ENCODE measurements around the gene PROSER3. TPM values are rescaled to one million over a fixed set of nuclear protein-coding genes. Genes with fewer than 3 reads are reported as not detected.
"Not testable (repeated sequence)": the region's sequence is repeated elsewhere in the genome, so short reads cannot be mapped to it uniquely, and the experiment has no call there.

Gene PROSER3
- total RNA-seq, 1 donor from 2014 or later, result 51.1 TPM

- DNase-seq (ENCODE audit: low spot score), result no peak
Measured at GRCh38 chr19:35722461-35722860, 35.5 kb upstream of the PROSER3 start.

DNA sequence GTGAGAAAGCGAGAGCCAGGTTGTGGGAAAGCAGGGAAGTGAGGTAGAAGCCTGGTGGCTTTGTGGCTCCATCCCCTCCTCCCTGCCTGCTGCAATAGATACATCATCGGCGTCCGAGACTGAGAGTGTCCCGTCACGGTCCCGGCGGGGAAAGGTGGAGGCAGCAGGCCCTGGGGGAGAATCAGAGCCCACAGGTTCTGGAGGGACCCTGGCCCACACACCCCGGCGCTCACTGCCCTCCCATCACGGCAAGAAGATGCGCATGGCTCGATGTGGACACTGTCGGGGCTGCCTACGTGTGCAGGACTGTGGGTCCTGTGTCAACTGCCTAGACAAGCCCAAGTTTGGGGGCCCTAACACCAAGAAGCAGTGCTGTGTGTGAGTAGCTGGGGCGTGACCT, 35.1 kb upstream of the PROSER3 start:
- DNase-seq (ENCODE audit: low spot score), result no peak

DNA sequence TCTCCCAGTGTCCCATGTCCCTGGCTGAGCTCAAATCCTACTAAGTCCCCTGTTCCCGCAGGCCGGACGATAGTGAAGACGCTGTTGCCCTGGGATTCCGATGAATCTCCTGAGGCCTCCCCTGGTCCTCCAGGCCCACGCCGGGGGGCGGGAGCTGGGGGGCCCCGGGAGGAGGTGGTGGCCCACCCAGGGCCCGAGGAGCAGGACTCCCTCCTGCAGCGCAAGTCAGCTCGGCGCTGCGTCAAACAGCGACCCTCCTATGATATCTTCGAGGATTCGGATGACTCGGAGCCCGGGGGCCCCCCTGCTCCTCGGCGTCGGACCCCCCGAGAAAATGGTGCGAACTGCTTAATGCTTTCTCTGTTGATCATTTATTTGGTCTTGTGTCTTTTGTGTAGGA, 34.3 kb upstream of the PROSER3 start:
- DNase-seq (ENCODE audit: low spot score), result no peak

DNA sequence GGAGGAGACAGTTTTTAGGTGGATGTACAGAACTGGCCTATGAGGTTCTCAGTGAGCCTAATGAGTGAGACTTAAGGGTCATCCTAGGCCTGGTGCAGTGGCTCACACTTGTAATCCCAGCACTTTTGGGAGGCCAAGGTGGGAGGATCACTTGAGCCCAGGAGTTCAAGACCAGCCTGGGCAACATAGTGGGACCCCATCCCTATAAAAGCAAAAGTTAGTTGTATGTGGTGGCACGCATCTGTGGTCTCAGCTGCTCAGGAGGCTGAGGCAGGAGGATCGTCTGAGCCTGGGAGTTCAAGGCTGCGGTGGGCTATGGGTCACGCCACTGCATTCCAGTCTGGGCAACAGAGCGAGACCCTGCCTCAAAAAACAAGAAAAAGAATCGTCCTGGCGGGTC, 33.8 kb upstream of the PROSER3 start:
- not testable (repeated sequence) for DNase-seq (ENCODE audit: low spot score)

GRCh38 chr19:35724560-35724959, 33.4 kb upstream of the PROSER3 start:
- no peak for DNase-seq (ENCODE audit: low spot score)

GRCh38 chr19:35725216-35725861, 32.6 kb upstream of the PROSER3 start:
- DNase-seq (ENCODE audit: low spot score), result no peak

- DNase-seq (ENCODE audit: low spot score), result no peak
Measured at GRCh38 chr19:35727053-35727955, 30.7 kb upstream of the PROSER3 start.

DNA sequence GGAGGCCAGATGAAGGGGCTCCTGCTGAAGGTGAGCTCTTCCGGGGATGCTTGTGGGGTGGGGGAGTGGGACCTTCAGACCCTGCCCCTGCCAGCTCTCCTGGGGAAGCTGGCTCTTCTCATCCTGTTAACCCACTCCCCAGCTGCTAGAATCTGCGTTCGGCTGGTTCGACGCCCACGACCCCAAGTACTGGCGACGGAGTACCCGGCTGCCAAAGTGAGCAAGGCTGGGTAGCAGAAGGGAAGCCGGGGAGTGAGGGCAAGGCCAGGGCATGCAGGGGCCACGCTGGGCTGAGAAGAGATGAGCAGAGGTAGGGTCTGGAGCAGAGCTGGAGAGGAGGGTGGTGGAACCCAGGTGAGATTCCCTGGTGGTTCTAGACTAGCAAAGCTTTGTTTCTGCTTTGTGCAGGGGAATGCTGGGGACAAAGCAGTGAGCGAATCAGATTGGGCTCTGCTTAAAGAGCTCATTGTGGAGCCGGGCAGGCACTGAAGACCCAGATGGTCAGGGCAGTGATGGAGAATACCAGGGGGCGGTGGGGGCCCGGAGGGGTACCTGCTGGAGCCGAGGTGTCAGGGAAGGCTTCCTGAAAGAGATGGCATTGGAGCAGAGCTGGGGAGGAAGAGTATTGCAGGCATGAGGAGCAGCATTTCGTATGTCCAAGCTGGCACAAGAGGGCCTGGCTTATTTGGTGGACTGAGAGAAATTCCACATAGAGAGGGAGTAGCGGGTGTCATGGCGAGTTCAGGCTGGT, 29.8 kb upstream of the PROSER3 start:
- DNase-seq (ENCODE audit: low spot score), result no peak

DNA sequence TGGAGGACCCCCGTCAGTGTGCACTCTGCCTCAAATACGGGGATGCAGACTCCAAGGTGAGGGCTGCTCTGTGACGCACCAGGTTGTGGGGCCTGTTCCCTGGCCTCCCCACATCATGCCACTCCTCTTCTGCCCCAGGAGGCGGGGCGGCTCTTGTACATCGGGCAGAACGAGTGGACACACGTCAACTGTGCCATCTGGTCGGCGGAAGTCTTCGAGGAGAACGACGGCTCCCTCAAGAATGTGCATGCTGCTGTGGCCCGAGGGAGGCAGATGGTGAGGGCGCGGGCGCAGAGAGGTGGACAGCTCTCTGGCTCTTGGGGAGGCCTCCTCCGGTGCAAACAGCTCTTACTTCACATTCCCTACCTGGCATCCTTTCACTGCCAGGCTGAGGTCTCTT, 29.0 kb upstream of the PROSER3 start:
- DNase-seq (ENCODE audit: low spot score), result no peak

DNA sequence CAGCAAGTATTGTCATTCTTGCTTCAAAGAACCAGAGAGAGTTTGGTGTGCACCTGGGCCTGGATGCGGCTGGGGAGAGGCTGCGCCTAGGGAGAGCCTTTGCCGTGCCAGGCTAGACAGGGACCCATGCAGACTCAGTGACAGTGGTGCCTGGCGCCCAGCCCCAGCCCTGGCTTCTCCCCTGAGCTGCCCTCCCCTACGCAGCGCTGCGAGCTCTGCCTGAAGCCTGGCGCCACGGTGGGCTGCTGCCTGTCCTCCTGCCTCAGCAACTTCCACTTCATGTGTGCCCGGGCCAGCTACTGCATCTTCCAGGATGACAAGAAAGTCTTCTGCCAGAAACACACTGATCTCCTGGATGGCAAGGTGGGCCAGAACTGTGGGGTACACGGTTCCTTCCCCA, 28.2 kb upstream of the PROSER3 start:
- no peak for DNase-seq (ENCODE audit: low spot score)

DNA sequence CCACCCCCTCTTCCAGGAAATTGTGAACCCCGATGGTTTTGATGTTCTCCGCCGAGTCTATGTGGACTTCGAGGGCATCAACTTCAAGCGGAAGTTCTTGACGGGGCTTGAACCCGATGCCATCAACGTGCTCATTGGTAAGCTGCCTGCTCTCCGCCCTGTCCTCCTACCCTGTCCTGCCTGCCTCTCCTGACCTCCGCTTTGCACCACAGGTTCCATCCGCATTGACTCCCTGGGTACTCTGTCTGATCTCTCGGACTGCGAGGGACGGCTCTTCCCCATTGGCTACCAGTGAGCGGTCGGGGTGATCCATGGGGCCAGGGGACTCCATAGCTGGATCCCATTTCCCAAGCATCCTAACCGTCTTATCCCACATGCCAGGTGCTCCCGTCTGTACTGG, 27.6 kb upstream of the PROSER3 start:
- DNase-seq (ENCODE audit: low spot score), result no peak

DNA sequence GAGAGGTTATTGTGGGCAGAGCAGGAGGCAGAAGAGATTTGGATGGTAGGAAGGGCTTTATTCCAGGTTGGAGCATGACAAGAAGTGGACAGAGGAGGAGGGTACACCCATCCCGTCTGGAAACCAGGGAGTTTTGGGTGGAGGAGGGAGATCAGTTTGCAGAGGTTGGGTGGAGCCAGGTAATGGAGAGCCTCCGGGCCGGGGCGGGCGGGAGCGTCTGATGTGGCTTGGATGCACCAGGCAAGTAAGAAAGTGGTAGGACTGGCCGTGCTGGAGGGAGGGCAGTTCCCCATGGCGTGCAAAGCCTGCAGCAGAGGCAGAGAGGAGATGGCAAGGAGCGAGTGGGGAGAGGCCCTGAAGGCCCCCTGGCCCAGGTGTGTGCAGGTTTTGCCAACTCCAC, 26.6 kb upstream of the PROSER3 start:
- DNase-seq (ENCODE audit: low spot score), result no peak

DNA sequence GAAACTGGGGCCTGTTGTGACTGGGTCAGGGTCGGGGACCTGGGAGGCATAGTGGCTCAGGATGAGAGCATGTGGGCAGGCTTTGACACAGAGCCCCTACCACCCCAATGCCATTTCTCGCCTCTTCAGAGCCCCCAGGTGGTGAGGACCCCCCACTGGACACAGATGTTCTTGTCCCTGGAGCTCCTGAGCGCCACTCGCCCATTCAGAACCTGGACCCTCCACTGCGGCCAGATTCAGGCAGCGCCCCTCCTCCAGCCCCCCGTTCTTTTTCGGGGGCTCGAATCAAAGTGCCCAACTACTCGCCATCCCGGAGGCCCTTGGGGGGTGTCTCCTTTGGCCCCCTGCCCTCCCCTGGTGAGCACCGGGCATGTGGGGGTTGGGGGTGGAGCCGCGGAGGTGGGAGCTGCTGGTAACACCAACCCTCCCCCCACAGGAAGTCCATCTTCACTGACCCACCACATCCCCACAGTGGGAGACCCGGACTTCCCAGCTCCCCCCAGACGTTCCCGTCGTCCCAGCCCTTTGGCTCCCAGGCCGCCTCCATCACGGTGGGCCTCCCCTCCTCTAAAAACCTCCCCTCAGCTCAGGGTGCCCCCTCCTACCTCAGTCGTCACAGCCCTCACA, 26.1 kb upstream of the PROSER3 start:
- DNase-seq (ENCODE audit: low spot score), result no peak

GRCh38 chr19:35732540-35733179, 25.3 kb upstream of the PROSER3 start:
- no peak for DNase-seq (ENCODE audit: low spot score)

DNA sequence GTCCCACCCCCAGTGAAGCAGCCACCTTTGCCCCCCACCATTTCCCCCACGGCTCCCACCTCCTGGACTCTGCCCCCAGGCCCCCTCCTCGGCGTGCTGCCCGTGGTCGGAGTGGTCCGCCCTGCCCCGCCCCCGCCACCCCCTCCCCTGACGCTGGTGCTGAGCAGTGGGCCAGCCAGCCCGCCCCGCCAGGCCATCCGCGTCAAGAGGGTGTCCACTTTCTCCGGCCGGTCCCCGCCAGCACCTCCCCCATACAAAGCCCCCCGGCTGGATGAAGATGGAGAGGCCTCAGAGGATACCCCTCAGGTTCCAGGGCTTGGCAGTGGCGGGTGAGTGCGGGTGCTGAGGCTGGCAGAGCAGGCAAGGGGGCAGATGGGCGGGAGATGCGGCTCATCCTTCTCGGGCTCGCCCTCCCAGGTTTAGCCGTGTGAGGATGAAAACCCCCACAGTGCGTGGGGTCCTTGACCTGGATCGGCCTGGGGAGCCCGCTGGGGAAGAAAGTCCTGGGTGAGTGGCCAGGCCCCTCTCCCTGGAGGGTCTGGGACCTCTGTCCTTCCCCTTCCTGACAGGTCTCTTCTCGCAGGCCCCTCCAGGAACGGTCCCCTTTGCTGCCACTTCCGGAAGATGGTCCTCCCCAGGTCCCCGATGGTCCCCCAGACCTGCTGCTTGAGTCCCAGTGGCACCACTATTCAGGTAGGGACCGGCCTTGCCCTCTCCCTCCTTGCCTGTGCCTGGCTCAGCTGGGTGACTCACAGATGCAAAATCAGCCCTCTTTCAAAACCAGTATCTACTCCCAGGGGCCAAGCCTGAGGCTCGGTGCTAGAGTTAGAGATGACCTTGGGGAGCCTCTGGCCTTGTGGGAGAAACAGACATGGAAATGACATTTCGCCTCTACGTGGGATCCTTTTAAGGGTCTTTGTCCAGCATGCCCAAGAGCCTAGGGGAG, 24.5 kb upstream of the PROSER3 start:
- no peak for DNase-seq (ENCODE audit: low spot score)

- no peak for DNase-seq (ENCODE audit: low spot score)
Measured at GRCh38 chr19:35734273-35734672, 23.7 kb upstream of the PROSER3 start.

GRCh38 chr19:35734889-35735288, 23.1 kb upstream of the PROSER3 start:
- DNase-seq (ENCODE audit: low spot score), result no peak

DNA sequence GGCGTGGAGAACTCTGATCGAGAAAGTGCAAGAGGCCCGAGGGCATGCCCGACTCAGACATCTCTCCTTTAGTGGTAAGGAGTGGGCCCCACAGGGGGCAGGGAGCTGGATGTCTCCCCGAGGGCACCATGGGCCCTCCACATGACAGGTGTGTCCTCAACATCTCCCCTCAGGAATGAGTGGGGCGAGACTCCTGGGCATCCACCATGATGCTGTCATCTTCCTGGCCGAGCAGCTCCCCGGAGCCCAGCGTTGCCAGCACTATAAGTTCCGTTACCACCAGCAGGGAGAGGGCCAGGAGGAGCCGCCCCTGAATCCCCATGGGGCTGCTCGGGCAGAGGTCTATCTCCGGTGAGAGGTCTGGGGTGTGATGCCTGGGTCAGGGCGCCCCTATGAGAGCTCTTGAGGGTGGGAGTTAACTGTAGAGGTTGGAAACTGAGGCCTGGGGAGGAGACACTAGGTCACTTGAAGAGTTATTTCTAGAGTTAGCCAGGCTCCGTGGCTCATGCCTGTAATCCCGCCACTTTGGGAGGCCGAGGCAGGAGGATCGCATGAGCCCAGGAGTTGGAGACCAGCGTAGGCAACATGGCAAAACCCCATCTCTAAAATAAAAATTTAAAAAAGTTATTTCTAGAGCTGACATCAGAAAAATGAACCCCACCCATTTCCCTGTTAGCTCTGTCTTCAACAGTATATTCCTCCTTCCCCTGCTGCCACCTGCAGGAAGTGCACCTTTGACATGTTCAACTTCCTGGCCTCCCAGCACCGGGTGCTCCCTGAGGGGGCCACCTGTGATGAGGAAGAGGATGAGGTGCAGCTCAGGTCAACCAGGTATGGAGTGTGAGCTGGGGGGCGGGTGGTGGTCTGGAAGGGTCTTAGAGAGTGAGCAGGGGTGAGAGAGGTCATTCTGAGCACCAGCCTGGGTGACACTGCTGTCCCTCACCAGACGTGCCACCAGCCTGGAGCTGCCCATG, 20.8 kb upstream of the PROSER3 start:
- no peak for DNase-seq (ENCODE audit: low spot score)
